ENCODE data around the gene RNF207.

Gene RNF207

DNA sequence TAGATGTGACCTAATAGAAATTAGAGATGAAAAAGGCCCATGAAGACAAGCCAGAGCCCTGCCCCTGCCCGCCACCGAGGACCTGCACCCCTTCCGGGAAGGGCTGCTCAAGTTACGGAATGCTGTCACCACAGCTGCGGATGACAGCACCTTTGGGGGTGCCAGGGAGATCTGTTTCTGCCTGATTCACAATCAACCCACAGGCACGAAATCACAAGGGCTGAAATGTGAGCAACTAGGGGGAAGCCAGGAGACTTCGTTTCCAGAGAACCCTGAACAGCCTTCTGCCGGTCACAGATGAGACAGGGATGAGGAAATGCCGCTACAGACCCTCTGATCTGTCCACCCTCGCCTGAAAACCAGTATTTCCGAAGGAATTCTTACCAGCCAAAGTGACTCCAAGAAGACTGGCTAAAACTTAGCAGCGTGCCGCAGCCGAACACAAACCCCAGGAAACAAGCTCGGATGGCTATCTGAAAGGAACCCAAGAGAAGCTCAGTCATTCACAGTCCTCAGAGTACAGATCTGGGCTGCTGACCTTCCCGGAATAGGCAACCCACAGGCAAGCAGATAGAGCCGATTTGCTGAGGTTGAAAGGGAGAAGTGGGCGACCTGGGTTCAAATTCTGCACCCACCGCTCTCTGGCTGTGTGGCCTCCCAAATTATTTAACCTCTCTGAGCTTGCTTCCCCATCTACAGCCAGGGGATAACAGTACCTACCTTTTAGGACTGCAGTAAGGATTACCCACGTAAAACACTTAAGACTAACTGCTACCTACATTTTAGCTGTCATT is 28.8 kb downstream of the RNF207 start:
- no peak for DNase-seq

DNA sequence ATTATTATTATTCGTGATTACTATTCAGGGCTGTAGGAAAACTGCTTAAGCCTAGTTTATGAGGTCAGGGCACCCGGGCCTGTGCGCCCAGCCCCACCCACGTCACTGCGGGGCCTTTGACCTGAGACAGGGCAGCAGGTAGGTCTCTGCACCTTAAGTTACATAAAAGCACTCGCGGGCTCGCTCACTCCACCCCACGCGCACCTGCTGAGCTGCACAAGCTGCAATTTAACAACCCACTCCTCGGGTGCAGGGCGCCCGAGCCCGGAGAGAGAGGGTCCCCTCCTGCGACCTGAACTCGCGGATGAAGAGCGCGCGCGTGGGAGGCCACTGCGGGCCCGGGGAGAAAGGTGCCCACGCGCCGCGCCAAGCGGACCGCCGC is 29.4 kb downstream of the RNF207 start:
- DNase-seq = no peak

DNA sequence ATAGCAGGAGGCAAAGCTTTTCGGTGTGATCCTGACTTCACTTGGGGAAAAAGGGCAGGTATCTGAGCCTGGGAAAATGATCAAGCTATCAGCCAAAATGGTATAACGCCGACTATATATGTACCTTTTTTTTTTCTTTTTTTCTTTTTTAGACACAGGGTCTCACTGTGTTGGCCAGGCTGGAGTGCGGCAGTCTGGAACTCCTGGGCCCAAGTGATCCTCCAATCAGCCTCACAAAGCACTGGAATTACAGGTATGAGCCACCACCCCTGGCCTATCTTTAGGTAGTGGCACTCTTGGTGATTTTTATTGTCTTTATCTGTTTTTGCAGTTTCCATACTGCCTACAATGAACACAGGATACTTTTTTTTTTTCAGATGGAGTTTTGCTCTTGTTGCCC is 31.2 kb downstream of the RNF207 start:
- no peak for DNase-seq

DNA sequence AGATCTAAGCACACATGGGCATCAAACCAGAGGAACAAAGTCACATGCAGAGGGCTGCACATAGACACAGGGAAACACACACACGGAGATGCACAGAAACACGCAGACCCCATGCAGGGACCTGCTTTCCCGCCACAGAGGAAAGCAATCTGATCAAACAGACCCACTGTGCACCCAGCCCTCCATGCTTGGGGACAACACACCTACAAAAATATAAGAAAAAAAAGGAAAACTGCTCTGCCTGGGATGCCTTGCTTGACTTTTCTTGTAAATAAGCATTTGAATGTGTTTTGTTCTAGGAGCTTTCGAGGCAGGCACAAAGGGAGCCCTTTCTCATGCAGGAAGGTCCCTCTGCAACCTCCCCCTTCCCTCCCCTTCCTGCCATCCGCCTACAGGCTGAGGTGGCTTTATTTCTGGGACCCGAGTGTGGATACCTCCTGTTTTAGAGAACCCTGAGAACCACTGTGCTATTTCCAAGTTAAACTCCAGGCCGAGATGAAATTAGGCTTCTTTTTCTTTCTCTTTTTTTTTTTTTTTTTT is 33.4 kb downstream of the RNF207 start:
- DNase-seq = no peak

DNA sequence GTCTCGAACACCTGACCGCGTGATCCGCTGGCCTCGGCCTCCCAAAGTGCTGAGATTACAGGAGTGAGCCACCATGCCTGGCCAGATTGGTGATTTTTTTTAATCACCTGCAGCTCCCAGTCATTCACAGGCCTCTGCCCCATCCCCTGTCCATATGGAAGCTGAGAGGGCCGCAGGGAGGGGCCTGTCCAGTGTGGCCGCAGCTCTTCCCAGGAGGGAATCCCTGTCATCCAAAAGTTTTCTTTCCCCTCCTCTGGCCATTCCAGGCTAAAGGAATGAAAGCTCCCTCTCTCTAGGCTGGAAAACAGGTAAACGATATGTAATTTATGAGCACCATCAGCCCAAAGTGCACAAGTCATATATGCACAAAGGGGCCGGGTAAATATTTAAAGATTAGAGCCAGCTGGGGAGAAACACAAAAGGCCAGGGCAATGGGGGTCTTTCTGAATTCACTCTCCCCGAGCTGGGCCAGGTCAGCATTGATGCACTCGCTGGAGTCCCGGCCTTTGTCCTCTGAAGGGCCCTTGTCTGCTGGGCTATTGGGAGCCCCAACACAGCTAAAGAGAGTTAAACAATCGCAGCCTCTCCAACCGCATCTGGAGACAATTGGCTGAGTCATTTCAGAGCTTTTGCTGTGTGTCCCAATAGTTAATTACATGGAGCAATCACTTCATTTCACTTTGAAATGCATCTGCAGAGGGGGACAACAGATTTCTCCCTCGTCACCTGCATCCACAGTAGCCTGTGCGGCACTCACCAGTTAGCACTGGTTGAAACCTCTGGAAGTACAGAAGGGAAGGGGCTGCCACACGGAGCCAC is 34.2 kb downstream of the RNF207 start:
- no peak for DNase-seq

DNA sequence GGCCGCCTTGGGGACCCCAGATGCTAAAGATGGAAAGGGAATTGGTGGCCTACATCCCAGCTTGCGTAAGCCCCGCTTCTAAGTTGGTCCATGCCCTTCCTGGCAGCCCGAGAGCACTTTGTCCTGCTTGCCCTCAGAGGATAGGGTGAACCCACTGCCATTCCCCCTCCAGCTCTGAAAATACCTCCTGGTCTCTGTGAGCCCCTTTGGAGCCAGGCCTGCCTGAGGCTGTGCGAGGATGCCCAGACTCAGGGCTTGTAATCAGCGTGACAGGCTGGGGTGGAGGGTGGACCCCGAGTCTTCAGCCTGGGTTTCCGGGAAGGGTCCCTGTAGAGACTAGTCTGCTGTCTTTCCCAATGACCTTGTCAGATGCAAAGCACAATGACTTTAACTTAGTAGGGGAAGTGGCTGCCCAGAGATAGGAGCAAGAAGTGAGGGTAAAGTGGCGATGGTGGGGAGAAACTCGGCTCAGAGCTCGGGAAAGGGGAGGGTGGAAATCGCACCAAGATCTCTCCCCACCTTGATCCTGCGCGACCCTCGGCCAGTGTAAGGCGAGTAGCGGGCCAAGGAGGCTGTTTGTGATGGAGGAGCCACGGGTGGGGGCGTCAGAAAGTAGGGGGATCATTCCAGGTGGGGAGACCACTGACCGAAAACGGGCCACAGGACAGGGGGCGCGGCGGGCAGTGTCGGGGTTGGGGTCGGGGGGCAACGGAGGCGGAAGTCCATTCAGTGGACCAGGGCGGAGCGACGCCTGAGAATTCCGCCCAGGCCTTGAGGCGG is 35.4 kb downstream of the RNF207 start:
- DNase-seq = no peak

DNA sequence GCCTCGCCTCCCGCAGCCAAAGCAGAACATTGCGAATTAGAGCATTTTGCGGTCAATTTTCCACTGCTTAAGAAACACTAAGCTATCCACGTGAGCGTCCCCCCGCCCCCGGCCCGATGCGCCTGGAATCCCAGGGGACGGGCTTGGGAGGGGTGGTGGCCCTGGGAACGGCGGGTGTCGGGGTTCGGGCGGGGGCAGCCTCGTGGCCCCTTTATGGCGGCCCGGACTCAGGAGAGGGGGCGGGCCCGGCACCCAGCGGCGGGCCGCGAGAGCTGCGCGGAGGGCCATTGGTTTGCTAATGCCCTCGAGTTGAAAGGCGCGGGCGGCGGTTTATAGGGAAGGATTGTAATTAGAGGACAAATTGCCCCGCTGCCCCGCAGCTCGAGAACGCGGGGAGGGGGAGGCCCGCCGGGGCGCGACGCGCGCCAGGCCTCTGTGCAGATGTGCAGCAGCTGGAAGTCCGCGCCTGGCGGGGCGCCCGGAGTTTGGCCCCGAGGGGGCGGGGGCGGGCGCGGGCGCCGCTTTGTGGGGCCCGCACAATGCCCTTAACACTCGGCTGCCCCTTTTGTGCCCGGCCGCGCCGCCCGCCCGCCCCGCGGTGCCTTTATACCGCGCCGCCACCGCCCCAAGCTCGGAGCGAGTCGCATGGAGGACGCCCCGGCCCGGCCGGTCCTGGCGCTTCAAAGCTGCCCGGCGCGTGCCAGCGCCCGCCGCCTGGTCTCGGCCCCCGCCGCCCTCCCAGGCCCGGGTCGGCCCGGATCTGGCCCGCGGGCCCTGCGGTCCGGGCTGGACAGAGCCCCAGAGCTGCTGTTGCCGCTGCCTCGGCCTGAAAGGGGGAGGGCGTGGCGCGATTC is 36.2 kb downstream of the RNF207 start:
- peak; percentile 64 for DNase-seq

DNA sequence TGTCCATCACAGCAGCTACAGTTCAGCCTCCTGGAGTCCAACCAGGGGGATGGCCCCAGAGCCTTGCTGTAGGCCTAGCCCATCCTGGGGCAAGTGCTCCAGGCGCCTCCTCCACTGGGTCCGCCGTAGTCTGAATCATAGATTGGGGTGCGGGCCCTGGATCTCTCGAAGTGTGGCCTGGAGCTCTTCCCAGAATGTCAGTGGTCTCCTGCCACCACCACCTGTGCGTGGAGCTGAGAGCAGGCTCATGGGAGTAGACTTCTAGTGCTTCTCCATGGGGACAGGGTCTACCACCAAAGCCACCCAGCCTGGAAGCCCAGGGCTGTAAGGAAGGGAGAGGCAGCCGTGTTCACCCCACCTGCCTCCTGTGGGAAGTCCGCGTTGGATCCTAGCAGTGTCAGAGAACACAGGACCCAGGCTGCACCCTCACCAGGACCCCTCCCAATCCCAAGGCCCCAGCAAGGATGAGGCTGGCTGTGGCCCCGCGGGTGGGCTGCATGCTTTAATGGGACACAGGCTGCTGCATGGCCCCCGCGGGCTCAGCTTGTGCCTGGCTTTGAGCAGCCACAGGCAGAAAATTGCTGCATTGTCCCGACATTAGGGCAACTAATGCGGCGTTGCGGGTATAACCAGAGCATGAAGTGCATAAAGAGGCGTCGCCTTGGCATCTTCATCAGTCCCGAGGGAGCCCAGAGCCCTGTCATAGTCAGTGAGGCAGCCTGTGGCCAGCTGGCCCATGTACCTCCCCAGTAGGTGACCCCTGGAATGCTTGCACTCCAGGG is 37.3 kb downstream of the RNF207 start:
- DNase-seq = no peak

DNA sequence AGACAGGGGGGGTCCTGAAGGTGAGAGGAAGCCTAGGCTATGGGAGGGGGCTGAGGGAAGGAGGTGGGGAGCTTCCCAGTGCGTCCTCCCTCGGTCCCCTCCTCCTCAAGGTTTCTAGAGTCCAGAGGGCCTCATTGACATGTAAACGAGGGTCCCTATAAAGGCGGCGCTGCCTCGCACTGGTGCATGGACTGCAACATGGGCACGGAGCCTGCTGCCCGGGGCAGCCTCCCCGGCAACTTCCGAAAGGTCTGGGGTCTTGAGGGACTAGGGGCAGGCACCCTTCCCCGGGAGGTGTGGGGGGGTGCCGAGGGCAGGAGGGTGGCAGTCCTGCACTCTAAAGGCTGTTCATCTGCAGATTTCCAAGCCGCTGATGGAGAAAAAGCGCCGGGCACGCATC is 38.1 kb downstream of the RNF207 start, which contains the start of gene HES3:
TSS of gene HES3 (plus strand) at position 187 of the 400 bp plus-strand sequence. CDS start at position 374, 187 bp downstream.
- no peak for DNase-seq

DNA sequence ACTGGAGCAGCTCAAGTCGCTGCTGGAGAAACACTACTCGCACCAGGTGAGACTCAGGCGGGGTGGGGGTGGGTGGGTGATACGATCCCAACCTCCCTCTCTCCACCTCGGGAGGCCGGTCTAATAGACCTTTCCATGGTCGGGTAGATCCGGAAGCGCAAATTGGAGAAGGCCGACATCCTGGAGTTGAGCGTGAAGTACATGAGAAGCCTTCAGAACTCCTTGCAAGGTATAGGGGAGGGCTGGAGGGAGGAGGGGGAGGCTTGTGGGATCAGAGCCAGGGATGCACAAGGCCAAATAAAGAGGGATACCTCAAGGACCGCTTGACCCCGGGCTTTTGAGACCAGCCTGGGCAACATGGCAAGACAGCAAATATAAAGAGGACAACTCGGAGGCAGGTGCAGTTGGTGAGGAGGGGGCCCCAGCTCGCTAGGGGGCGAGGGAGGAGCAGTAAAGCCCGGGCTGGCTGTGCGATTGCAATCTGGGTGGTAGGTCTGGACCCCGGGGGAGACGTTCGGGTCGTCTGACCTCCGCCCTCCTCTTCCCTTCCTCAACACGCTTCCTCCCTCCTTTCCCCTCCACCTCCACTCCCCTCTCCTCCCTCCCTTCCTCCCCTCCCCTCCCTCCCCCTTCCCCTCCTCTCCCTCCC is 38.6 kb downstream of the RNF207 start:
- no peak for DNase-seq

DNA sequence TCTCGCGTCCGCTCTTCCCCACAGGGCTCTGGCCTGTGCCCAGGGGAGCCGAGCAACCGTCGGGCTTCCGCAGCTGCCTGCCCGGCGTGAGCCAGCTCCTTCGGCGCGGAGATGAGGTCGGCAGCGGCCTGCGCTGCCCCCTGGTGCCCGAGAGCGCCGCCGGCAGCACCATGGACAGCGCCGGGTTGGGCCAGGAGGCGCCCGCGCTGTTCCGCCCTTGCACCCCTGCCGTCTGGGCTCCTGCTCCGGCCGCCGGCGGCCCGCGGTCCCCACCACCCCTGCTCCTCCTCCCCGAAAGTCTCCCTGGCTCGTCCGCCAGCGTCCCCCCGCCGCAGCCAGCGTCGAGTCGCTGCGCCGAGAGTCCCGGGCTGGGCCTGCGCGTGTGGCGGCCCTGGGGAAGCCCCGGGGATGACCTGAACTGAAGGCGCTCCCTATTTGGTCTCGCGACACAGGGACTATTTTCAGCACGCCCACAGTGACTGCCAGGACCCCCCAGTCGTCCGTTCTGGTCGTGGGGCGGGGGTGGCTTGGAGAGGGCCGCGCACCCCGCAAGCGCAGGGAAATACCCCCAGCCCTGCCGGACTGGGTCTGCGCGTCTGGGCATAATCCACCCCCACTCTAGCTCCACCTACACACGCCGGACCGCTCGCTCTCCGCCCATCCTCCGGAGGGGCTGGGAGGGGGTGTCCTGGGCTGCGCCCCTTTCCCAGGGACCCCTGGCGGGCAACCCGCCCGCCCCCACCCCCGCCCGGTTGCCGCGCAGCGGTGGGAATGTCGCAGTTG is 39.4 kb downstream of the RNF207 start:
- peak; percentile 91 for DNase-seq

DNA sequence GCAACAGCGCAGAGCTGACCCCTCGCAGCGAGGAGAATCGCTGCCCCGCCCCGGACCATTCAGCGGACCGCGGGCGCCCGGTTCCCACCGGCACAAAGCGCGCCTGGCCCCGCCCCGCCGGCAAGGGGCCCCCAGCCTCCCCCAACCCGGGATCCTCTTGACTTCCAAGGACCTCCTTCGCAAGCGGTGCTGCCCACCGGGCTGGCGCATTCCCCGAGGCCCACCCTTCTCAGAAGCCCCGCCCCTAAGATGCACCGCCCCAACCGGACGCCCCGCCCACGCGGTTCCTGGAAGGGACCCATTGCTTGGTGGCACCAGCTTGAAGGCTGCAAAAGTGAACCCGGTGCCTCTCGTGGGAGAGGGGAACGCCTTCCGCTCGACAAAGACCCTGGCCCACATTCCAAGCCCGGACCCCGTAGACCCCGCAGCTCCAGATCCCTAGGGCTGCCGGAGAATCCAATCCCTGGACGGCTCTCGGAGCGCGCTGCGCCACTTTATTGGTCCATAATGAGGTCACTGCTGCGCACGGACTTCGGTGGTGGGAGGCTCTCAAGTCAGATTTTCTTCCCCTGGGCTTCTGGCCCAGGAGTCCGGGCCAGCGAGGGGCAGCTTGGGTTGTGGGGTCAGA is 40.1 kb downstream of the RNF207 start:
- DNase-seq = peak; percentile 50

DNA sequence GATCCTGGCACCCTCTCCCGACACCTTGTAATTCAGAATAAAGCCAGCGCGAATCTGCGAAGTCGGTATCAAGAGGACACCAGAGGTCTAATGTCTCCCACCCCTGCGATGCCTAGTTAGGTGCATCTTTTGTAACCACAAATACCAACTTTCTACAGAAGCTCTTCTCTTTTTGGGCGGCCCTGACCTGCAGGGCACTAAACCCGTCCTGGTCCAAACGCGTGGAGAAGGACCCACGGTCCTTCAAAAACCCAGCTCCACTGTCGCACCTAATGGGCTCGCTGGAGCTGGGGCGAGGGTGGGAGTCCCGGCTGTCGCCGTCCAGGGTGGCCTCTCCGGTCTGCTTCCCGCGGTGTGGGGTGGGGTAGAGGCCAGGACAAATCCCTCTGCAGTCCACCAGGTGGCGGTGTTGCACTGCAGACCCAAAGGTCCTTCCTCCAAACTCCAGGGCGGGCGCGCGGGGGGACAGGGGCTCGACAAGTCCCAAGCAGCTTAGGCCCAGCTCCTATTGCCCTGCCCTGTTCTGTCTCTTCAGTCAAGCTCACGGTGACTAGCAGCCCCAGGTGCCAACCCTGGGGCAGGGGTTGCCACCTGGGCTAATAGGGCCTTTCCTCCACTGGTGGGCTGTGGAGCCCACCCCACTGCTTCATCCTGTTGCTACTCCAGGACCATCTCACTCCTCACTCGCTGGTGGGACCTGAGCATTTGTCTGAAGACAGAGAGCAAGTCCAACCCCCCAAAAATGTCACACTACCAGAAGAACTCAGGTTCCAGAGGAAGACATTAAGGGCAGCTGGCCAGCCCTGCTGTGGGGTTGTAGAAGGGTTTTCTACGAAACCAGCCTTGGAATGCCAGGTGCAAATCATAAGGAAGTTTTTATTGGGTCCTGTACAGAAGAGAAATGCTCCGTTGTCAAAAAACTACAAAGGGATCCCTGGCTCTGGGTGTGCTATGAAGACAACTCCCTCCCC is 40.9 kb downstream of the RNF207 start:
- DNase-seq = peak; percentile 90

DNA sequence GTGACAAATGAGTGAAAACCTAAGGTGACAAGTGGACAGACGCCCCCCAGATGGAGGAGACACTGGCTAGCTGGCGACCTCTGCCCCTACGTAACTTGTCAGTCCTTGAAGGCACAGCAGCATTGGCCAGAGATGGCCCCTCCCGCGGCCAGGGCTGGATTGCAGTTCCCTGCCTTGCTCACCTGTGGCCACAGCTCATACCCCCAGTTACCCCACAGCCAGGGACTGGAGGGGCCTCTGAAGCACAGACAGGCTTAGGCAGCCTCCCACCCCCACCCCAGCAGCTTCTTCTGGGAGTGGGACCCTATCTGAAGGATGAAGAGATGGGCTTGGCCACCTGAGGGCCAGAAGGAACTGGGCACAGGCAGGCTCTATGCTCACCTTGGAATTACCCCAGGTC is 41.7 kb downstream of the RNF207 start:
- no peak for DNase-seq

DNA sequence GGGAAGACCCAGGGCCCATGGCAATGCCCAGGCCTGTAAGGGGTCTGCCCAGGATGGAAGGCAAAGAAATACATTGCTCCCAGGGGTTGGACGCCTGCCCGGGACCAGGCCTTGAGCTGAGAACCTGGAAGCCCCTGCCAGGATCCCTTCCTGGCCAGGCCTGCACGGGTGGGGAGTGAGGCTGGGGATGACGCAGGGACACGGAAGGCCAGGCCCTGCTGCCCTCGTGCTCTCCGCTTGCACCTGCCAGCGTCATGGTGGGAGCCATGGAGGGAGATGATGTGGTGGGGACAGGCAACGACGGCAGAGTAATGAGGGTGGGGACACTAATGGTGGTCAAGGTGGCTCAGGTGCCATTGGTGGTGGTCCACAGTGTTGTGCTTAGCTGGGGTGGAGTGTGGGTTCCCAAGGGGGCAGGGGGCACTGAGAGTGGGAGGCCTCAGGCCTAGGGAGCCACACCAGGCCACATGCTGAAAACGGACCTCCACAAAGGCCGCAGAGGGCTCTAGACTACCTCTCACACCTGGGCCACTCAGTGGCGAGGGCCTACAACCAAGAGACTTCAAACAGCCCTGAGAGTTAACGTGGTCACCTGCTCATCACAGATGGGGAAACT is 42.4 kb downstream of the RNF207 start:
- DNase-seq = no peak

DNA sequence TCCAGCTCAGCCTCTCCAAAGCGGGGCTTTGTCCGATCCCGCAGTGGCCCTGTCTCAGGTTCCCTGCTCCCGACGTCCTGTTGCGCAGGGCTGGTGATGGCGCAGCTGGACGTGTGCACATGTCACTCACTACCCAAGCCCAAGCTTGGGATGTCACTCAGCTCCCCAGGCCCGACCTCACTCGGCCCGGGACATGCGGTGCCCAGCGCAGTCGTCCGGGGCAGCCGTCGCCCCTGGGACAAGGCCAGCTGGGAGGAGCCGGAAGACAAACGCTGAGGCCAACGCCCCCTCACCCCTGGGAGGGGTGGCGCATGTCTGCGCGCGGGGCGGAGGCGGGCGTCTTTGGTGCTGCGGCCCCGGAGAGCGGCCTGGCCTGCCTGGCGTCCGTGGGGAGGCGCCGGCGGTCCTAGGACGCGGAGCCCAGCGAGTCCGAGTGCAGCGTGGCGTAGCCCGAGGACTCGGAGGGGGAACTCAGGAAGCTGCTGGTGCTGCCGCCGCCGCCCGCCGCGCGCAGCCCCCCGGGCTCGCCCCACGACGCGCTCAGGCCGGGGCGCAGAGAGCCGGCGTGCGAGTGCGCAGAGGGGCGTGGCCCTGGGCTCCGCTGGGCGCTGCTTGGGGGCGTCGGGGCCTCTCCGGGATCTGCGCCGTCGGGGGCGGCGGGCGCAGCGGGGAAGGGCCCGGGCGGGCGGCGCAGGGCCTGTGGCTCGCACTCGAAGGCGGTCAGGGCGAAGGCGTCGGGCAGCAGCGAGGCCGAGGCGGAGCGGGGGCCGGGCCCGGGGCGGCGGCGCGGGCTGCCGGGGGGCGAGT is 43.2 kb downstream of the RNF207 start:
- no peak for DNase-seq

All from right forelimb (tissue), 1 donor.